NT2/D1 (cell line): Measurements from ENCODE around the gene EP400.

Experiments
- DNase-seq: peaks from one replicate; pipeline ENCODE4 v3.0.0-alpha.2; 2011; ENCODE audit warnings: low read depth, low spot score
- H3K27me3 ChIP-seq: 2 replicates; pipeline ENCODE4 v1.6.0; 2011; ENCODE audit warnings: mild to moderate bottlenecking; ENCODE audit not compliant: insufficient read length, insufficient read depth
- H3K36me3 ChIP-seq: 2 replicates; pipeline ENCODE4 v1.6.1; 2011; ENCODE audit warnings: mild to moderate bottlenecking, low read length, mixed read lengths; ENCODE audit not compliant: insufficient read depth, insufficient read length
- H3K4me1 ChIP-seq: 2 replicates; pipeline ENCODE4 v1.5.1; 2011; ENCODE audit not compliant: insufficient read depth, insufficient read length
- H3K4me3 ChIP-seq: 2 replicates; pipeline ENCODE4 v1.5.1; 2011; ENCODE audit warnings: low read depth; ENCODE audit not compliant: insufficient read length
- H3K9ac ChIP-seq: 2 replicates; pipeline ENCODE4 v1.6.0; 2011; ENCODE audit warnings: low read depth; ENCODE audit not compliant: insufficient read length
- H3K9me3 ChIP-seq: 2 replicates; pipeline ENCODE4 v1.5.1; 2011; ENCODE audit warnings: mild to moderate bottlenecking, low read length; ENCODE audit not compliant: insufficient read depth
- SUZ12 ChIP-seq: IDR thresholded peaks from 2 replicates; pipeline ENCODE4 v1.6.1; 2011; ENCODE audit not compliant: insufficient read length, insufficient read depth; ENCODE audit errors: extremely low read depth
- YY1 ChIP-seq: IDR thresholded peaks from 2 replicates; pipeline ENCODE4 v1.6.1; 2011; ENCODE audit not compliant: insufficient read length, insufficient read depth
- ZNF274 ChIP-seq: IDR thresholded peaks from 2 replicates; pipeline ENCODE4 v1.6.1; 2011; ENCODE audit warnings: mild to moderate bottlenecking, low read depth, low read length

EP400 gene

GRCh38 chr12:132030367-132031038 is 80.8 kb downstream of the EP400 start:
- DNase-seq: no peak
- H3K9ac ChIP-seq: no peak overlapping the region
- no peak overlapping the region for H3K4me3 ChIP-seq
- H3K4me1 ChIP-seq: peaks cover 2% of the 10 kb centered on the region
- TF ChIP-seq YY1 (no peak), ZNF274 (no peak), SUZ12 (no peak)
- no peaks in the 10 kb centered on the region for H3K9me3 ChIP-seq
- H3K27me3 ChIP-seq: no peaks in the 10 kb centered on the region
- H3K36me3 ChIP-seq: peaks cover 97% of the 10 kb centered on the region

GRCh38 chr12:132033627-132034026 is 83.9 kb downstream of the EP400 start:
- no peak overlapping the region for H3K9ac ChIP-seq
- H3K4me1 ChIP-seq: peaks cover 2% of the 10 kb centered on the region
- no peaks in the 10 kb centered on the region for H3K27me3 ChIP-seq
- H3K9me3 ChIP-seq: no peaks in the 10 kb centered on the region
- TF ChIP-seq SUZ12 (no peak), YY1 (no peak), ZNF274 (no peak)
- peaks cover 95% of the 10 kb centered on the region for H3K36me3 ChIP-seq
- H3K4me3 ChIP-seq: no peak overlapping the region
- DNase-seq: no peak

GRCh38 chr12:132036063-132036683 is 86.4 kb downstream of the EP400 start:
- no peak for DNase-seq
- no peaks in the 10 kb centered on the region for H3K27me3 ChIP-seq
- no peak for TF ChIP-seq SUZ12
- TF ChIP-seq ZNF274: no peak
- no peak for TF ChIP-seq YY1
- H3K4me1 ChIP-seq: no peaks in the 10 kb centered on the region
- no peak overlapping the region for H3K4me3 ChIP-seq
- H3K9ac ChIP-seq: no peak overlapping the region
- peaks cover 93% of the 10 kb centered on the region for H3K36me3 ChIP-seq
- H3K9me3 ChIP-seq: no peaks in the 10 kb centered on the region

- no peak for TF ChIP-seq SUZ12
- no peak for TF ChIP-seq ZNF274
- TF ChIP-seq YY1: no peak
- Histone ChIP-seq H3K9ac (no peak overlapping the region), H3K36me3 (peaks cover 90% of the 10 kb centered on the region)
These were observed 91.3 kb downstream of the EP400 start for GRCh38 chr12:132040906-132041606.

GRCh38 chr12:132043216-132043615 is 93.5 kb downstream of the EP400 start:
- Histone ChIP-seq H3K4me1 (no peaks in the 10 kb centered on the region), H3K9ac (no peak overlapping the region), H3K9me3 (no peaks in the 10 kb centered on the region), H3K4me3 (no peak overlapping the region), H3K36me3 (peaks cover 83% of the 10 kb centered on the region), H3K27me3 (no peaks in the 10 kb centered on the region)
- no peak for DNase-seq
- no peak for TF ChIP-seq SUZ12

More at GRCh38 chr12:132040906-132041606, 91.3 kb downstream of the EP400 start:
- no peak overlapping the region for H3K4me3 ChIP-seq
- no peaks in the 10 kb centered on the region for H3K4me1 ChIP-seq
- no peaks in the 10 kb centered on the region for H3K27me3 ChIP-seq
- H3K9me3 ChIP-seq: no peaks in the 10 kb centered on the region
- DNase-seq: no peak

- DNase-seq: no peak
- no peak for TF ChIP-seq SUZ12
- no peak for TF ChIP-seq YY1
- TF ChIP-seq ZNF274: no peak
- H3K9me3 ChIP-seq: no peaks in the 10 kb centered on the region
- H3K4me1 ChIP-seq: no peaks in the 10 kb centered on the region
- H3K9ac ChIP-seq: no peak overlapping the region
- H3K36me3 ChIP-seq: peaks cover 81% of the 10 kb centered on the region
- H3K4me3 ChIP-seq: no peak overlapping the region
- no peaks in the 10 kb centered on the region for H3K27me3 ChIP-seq
These were observed 94.2 kb downstream of the EP400 start for GRCh38 chr12:132043770-132044467.
